Ectodermal cell (in vitro differentiated cells): ENCODE data around the gene NAB1.

Source experiments
- H3K27ac ChIP-seq: 2 replicates; pipeline ENCODE4 v1.7.0; 2013; ENCODE audit warnings: mild to moderate bottlenecking, low read depth, low read length; ENCODE audit not compliant: insufficient read depth, poor library complexity, severe bottlenecking
- H3K27me3 ChIP-seq: 2 replicates; pipeline ENCODE4 v1.7.0; 2013; ENCODE audit warnings: mild to moderate bottlenecking, low read length; ENCODE audit not compliant: insufficient read depth, control insufficient read depth, poor library complexity, severe bottlenecking
- H3K36me3 ChIP-seq: one replicate; pipeline ENCODE4 v1.7.0; 2013; ENCODE audit warnings: low read length; ENCODE audit not compliant: control insufficient read depth, insufficient read depth
- H3K4me1 ChIP-seq: one replicate; pipeline ENCODE4 v1.7.0; 2013; ENCODE audit warnings: low read length; ENCODE audit not compliant: control insufficient read depth, insufficient read depth
- H3K4me3 ChIP-seq: 2 replicates; pipeline ENCODE4 v1.7.0; 2013; ENCODE audit warnings: low read depth, low read length, control low read depth; ENCODE audit not compliant: insufficient read depth
- H3K9me3 ChIP-seq: 2 replicates; pipeline ENCODE4 v1.7.0; 2013; ENCODE audit warnings: mild to moderate bottlenecking, low read length, moderate library complexity; ENCODE audit not compliant: control insufficient read depth
- WGBS, 2 experiments: methylation state at CpG; one replicate each; pipeline ENCODE4 v1.1.7; 2013; ENCODE audit warnings: missing lambda C conversion rate in 2 of 2; 5-methylcytosine and 5-hydroxymethylcytosine counted together

Gene NAB1

DNA sequence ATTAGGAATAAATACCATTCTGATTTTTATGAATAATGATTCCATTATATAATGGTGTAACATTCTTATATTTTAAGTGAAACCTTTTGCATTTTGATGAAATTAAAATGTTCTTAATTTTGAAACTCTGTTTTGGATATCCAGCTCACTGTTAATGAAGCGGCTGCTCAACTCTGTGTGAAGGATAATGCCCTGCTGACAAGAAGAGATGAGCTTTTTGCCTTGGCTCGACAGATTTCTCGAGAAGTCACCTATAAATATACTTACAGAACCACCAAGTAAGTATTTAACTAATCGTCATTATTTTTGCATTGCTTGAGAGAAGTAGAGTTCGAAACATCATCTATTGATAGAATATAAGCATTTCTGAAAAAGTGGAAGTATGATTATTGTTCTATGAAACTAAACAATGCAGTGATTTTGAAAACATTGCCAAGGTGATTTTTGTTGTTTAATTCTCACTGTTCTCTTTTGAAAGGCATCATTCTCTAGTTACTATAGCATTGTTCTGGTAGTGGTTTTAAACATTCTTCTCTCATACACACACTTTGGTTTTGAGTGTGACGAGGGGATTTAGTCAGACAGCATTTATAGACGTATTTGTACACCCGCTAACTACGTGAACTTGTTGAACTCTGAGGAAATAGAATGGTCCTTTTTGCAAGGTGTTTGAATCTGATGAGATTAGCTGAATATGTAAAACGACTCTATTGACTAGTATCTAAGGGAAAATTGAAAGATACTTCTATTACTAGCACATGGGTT lies 21.5 kb downstream of the NAB1 start:
- Histone ChIP-seq H3K4me3 (no peak overlapping the region), H3K36me3 (no peaks in the 10 kb centered on the region), H3K4me1 (no peaks in the 10 kb centered on the region), H3K27ac (no peak overlapping the region), H3K27me3 (no peaks in the 10 kb centered on the region), H3K9me3 (no peaks in the 10 kb centered on the region)
- 96% methylated on average over 10 of the region's 10 CpGs for WGBS, 2 experiments

DNA sequence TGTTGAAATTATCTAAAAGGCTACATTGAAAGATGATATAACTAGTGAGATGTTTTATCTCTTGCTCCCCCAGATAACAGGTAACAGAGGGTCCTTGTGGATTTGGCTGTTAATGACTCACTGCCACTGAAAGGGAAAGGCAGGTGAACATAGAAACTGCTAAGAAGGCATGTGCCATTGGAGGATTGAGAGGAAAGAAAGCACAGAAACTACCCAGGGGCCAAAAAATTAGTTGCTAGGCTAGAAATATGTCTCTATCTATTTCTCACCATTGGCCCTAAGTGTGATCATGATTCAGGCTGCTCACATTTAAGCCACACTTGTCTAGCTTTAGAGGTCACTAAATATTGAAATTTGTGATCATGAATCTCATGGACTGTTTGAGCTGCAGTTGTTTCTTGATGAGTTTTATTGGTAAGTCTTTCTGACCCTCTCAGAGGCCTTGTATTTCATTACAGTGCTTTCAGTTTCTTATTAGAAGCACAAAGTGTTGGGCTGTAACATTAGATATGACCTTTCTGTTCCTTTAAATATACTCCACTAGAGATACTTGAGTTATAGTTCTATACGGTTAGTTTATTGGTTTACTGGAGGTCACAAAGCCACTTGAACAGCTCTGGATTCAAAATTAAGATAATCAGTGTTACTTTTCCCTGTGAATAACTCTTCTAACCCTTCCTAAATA lies 26.2 kb downstream of the NAB1 start:
- Histone ChIP-seq H3K9me3 (no peaks in the 10 kb centered on the region), H3K27me3 (no peaks in the 10 kb centered on the region), H3K4me3 (no peak overlapping the region), H3K4me1 (no peaks in the 10 kb centered on the region), H3K27ac (no peak overlapping the region), H3K36me3 (no peaks in the 10 kb centered on the region)
- 92% methylated on average over 1 of the region's 1 CpG; no CpG with 5 or more reads in 1 of the 2 experiments for WGBS, 2 experiments

DNA sequence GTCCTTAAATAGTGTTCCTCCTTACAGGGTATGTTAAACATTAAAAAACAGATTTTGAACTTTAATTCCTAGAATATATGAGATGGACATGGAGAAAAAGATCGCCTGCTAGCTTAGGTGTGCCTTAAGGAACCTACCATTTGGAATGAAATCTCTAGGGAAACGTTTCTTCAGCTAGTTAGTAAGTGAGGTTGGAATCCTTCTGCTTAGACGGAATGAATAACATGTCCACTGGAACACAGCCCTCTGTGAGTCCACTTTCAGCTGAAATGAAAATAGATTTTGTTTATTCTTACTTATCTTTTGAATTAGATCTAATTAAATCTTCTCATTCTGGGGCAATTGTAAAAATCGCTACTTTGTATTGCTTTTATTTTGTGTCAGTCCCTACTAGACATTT lies 28.4 kb downstream of the NAB1 start:
- WGBS, 2 experiments: 88 to 95% methylated on average over 4 of the region's 4 CpGs
- no peaks in the 10 kb centered on the region for H3K4me1 ChIP-seq
- H3K27me3 ChIP-seq: no peaks in the 10 kb centered on the region
- no peaks in the 10 kb centered on the region for H3K36me3 ChIP-seq
- no peak overlapping the region for H3K27ac ChIP-seq
- H3K9me3 ChIP-seq: no peaks in the 10 kb centered on the region
- H3K4me3 ChIP-seq: no peak overlapping the region

DNA sequence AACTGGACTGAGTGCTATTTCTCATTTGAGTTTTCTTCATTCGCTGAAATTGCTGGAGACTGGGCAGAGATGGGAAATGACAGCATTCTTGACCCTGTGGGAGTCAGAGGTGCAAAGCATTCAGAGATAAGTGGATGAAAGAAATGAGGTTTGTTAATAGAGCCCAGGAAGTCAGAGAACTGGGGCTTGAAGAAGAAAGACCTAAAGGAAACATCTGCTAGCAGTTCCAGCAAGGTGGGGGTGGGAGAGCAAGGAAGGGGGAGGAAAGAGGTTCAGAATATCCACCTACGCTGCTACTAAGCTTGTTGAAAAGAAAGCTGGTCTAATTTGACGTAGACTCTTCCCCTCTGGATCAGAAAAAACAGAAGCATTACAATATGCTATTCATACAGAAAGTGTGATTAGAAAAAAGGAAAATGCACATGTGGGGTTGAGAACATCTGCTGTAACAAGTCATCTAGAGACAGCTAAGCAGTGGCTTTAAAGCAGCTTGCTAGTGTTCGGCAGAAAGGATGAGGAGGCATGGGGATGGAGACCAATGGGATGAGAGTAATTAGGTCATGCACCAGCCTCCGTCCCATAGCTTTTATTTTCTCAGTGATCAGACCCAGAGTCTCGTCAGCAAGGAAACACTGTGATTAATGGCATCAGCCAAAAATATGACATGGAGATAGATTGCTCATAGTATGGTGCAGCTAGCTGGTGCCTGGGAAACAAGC lies 29.7 kb downstream of the NAB1 start:
- Histone ChIP-seq H3K4me1 (no peaks in the 10 kb centered on the region), H3K4me3 (no peak overlapping the region), H3K9me3 (no peaks in the 10 kb centered on the region), H3K27ac (no peak overlapping the region), H3K36me3 (no peaks in the 10 kb centered on the region), H3K27me3 (no peaks in the 10 kb centered on the region)
- 65 to 71% methylated on average over 4 to 6 of the region's 6 CpGs for WGBS, 2 experiments

DNA sequence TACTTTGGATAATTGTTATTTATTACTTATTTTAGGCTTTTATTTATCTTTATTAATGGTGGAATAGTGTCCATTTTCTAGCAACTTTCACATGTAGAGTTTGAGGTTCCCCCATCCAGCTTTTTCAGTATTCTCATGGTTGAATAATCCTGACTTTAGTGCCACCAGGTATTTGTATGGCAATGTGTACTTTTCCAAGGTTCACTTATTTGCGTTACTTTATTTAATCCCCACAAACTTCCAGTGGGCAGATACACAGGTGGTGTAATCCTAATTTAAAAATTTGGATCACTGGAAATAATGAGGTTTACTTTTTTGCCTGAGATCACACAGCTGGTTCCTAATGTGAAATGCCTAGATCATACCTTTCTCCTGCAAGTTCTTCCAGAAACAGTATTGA lies 30.5 kb downstream of the NAB1 start:
- no peak overlapping the region for H3K27ac ChIP-seq
- H3K9me3 ChIP-seq: no peaks in the 10 kb centered on the region
- H3K36me3 ChIP-seq: no peaks in the 10 kb centered on the region
- H3K4me1 ChIP-seq: no peaks in the 10 kb centered on the region
- WGBS, 2 experiments: 100% methylated on average over 1 of the region's 1 CpG; no CpG with 5 or more reads in 1 of the 2 experiments
- no peak overlapping the region for H3K4me3 ChIP-seq
- H3K27me3 ChIP-seq: no peaks in the 10 kb centered on the region

DNA sequence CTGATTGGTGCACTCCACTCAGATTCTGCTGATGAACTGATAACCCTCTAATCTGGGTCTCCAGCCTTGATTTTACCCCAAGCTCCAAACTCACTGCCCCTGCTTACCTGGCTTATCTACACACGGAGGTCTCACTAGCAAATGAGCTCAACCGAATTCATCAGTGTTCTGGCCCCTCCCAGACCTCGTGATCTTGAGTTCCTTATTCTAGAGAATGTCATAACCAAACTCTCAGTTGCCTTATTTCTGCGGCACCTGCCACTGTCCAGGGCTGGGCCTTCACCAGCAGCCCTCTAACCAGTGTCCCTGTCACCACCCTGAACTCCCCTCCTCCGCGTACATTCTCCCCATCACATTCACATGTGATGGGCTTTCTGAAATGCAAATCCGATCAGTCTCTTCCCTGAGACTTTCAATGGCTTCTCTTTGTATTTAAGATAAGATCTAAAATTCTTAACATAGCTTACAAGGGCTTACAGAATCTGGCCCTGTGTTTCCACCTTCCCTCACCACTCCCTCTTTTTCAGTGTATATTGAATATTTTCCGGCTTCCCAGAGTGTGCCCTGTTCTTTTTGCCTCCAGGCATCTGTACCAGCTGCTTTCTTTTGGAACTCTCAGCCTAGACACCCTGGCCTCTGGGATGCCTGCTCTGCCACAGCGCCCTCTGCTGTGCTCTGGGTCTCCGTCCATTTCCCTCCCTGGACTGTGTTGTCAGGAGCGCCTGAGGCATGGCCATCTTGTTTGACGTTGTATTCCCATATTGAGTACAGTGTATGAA lies 31.1 kb downstream of the NAB1 start:
- WGBS, 2 experiments: 58 to 64% methylated on average over 11 to 12 of the region's 12 CpGs
- Histone ChIP-seq H3K4me3 (no peak overlapping the region), H3K4me1 (no peaks in the 10 kb centered on the region), H3K9me3 (no peaks in the 10 kb centered on the region), H3K27ac (no peak overlapping the region), H3K36me3 (no peaks in the 10 kb centered on the region), H3K27me3 (no peaks in the 10 kb centered on the region)

DNA sequence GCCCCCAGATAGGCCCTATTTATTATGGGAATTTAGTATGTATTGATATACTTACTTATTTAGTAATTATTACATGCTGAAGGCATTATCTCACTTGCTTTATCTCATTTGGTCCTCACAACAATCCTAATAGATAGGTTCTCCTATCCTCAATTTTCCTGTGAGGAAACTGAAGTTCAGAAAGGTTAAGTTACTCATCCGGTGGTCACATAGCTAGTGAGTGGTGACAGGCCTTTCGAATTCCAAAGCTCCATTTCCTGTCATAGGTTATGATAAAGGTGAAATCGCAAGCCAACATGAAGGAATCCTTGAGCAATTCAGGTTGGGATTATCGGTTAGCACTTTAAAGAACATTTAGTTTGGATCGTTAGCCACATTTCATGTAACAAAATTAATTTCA lies 33.3 kb downstream of the NAB1 start:
- H3K4me3 ChIP-seq: no peak overlapping the region
- H3K9me3 ChIP-seq: no peaks in the 10 kb centered on the region
- no peaks in the 10 kb centered on the region for H3K36me3 ChIP-seq
- no peak overlapping the region for H3K27ac ChIP-seq
- WGBS, 2 experiments: 95 to 99% methylated on average over 3 to 4 of the region's 5 CpGs
- no peaks in the 10 kb centered on the region for H3K27me3 ChIP-seq
- H3K4me1 ChIP-seq: no peaks in the 10 kb centered on the region

DNA sequence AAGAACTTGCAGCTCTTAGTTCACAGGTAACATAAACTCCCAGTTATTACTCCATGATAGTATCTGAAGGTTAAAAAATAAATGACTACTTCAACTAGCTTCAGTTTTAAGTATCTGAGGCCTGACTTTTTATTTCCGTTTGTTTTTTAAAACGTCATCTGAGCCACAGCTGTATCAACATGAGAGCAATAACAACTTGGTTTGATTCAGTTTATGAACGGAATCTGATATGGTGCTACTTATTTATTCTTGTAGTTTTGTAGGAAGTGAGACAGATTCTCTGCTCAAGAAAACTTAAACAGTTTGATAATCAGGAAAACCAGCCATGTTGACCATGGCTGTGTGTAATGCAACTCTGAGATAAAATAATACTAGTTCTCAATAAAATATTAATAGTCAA lies 34.9 kb downstream of the NAB1 start:
- H3K27me3 ChIP-seq: no peaks in the 10 kb centered on the region
- 95 to 99% methylated on average over 3 of the region's 3 CpGs for WGBS, 2 experiments

DNA sequence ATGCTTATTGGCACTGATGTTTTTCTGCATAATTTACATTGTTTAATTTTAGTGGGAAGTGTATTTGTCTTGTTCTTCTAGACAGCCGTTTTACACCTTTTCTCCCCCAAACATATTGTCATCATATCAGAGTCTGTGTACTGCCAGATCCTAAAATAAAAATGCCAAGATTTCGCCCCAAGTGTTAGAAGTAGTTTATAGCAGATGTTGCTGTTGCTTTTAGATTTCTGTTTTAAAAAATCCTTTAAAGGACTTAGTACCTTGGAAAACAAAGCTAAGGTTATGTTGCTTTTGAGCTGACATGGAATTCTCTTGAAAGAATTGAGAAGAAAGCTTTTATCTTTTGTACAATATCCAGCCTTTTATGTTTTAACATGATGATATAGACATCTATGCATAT lies 36.0 kb downstream of the NAB1 start:
- H3K27me3 ChIP-seq: no peaks in the 10 kb centered on the region
- 85 to 100% methylated on average over 1 of the region's 2 CpGs for WGBS, 2 experiments
- no peaks in the 10 kb centered on the region for H3K36me3 ChIP-seq
- no peaks in the 10 kb centered on the region for H3K4me1 ChIP-seq
- H3K9me3 ChIP-seq: no peaks in the 10 kb centered on the region
- H3K4me3 ChIP-seq: no peak overlapping the region
- H3K27ac ChIP-seq: no peak overlapping the region

More for the DNA sequence above, 34.9 kb downstream of the NAB1 start:
- H3K4me3 ChIP-seq: no peak overlapping the region
- no peaks in the 10 kb centered on the region for H3K4me1 ChIP-seq
- H3K9me3 ChIP-seq: no peaks in the 10 kb centered on the region
- no peak overlapping the region for H3K27ac ChIP-seq
- H3K36me3 ChIP-seq: no peaks in the 10 kb centered on the region
